HG03575 (cell line): ENCODE measurements around the gene EXTL2.
"Not testable (repeated sequence)": the region's sequence is repeated elsewhere in the genome, so short reads cannot be mapped to it uniquely, and the experiment has no call there.

ENCODE experiments used
- ATAC-seq: cut with Tn5 transposase; IDR thresholded peaks from one replicate; pipeline ENCODE4 v1.9.1; 2021; ENCODE audit not compliant: unreplicated experiment, insufficient number of reproducible peaks, low FRiP score; ENCODE audit errors: extremely low read depth

Gene EXTL2

DNA sequence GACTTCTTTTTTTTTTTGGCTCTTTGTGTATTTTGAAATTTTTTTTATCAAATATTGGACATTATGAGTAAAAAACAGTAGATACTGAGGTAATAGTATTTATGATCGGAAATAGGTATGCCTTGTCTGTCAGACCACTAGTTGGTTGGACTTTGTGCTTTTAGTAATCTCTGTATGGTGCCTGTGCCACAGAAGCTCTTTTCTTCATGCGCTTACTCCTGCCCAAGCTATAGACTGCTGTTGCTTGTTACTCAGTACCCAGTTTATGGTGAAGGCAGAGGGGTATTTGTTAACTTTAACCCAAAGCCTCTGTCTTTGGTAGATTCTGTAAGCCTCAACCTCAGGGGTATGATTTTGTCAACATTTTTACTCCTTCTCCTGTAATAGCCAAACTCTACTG lies 9.9 kb upstream of the EXTL2 start:
- ATAC-seq: no peak

DNA sequence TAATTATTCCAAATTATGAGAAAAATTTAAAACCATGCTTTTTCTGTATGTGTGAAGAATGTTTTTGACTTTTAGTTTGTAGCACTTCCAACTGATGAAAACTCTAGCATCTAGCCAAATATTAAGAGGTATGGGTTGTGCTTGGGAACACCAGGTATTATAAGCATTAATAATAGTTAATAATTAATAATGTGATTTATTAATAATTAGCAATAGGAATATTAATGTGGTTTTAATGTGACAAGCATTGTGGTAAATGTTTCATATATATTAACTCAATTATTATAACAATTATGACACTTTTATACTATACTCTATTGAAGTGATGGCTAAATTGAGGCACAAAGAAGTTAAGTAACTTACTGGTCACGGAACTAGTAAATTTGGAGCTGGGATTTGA lies 9.1 kb upstream of the EXTL2 start:
- no peak for ATAC-seq

DNA sequence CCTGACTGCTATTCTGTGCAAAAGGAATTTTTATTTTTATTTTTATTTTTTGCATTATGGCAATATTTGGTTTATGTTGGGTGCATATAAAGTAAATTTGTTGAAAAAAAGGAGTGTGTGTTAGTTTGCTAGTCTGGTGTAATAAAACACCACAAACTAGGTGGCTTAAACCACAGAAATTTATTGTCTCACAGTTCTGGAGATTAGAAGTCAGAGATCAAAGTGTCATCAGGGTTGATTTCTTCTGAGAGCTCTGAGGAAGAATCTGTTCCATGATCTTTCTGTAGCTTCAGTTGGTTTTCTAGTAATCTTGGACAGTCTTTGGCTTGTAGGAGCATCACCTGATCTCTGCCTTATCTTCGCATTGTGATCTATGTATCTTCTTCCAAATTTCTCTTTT lies 7.7 kb upstream of the EXTL2 start:
- ATAC-seq: no peak

DNA sequence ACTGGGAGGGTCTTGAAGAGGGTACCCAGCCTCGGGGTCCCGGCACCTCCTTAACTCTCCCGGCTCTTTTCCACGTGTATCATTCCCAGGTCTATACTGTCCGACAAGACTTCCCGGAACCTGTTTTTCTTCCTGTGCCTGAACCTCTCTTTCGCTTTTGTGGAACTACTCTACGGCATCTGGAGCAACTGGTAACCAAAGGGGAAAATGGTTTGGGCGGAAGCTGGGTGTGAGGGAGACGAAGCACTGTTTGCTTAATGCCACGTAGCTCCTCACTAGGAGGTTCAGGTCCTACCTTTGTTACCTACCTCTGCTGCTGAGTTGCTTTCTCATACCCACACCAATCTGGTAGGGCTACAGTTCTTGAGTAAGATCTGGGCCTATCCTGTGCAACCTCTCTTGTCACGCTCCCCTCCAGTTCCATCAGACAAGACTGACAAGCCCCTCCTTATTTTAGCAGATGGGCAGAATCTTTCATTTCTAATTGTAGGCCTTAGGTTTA lies 1.9 kb upstream of the EXTL2 start:
- no peak for ATAC-seq

DNA sequence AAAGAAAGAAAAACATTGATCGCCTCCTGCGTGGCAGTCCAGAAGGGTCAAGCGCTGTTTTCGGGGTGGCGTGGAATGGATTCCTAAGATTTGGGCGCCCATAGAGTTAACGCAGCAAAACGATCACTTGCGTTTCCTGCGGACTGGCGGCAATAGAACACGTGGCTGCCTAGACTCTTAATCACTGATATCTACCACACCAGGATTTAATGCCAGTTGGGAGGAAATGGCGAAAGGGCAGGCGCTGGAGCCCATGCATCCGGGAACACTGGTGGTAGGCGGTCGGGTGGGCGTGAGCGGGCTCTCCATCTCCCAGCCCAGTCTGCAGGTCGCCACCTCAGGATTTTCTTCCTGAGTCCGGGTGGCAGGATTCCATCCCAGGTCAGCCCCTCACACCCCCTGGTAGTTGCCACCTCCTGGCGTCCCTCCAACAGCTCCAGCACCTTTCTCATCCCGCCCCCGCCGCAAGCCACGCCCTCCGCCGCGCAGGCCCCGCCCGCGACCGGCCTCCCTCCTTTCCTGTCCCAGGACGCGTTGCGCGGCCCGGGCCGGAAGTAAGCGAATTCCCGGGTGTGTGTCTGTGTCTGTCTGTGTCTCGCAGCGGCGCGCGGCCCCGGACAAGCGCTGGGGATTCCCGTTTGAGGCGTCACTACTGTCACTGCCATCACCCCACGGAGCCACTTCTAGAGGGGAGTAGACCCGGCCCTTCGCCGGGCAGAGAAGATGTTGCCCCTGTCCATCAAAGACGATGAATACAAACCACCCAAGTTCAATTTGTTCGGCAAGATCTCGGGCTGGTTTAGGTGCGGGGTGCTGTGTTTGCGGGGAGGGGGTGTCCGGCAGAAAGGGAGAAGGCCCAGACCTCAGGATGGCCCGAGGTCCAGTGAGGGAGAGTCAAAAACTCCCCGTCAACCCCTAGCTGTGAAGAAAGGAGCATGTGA lies 1.2 kb upstream of the EXTL2 start, which contains the start of gene SLC30A7:
Gene SLC30A7, plus strand, starts transcription at position 551 of the 941 bp plus-strand sequence. Its CDS starts 173 bp downstream, at position 724.
- peak; percentile 33 for ATAC-seq

DNA sequence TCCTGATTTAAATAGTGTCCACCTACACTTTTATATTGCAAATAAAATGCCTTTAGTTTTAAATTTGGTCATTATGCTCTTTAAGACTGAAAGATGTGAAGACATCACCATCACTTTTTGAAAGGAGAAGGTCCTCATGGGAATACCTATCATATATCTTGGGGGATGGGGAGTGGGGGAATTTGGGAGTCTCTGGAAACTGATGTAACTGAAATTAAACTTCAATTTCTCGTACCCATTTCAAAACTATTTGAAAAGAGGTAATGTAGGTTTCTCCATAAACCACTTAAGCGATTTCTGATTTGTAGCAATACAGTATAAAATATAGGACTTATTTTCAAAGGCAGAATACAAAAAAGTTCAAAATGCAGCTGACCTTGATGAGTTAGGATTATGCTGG lies 924 bp downstream of the EXTL2 start:
- no peak for ATAC-seq

DNA sequence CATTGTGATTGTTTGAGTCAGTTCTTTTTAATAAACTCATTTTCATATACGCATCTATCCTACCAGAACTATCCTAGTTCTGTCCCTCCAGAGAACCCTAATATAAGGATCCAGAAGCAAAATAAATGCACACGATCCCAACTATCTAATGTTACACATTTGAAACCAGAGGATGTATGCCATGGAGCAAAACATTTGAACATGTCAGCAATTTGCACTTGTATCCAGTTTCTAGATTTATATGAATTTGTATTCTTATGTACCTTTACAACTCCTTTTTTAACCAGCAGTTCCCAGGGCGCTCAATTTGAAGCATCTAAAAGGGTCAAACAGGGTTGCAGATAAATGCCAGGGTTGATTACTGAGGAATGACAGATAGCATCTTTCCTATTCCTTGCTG lies 2.1 kb downstream of the EXTL2 start:
- ATAC-seq: no peak

DNA sequence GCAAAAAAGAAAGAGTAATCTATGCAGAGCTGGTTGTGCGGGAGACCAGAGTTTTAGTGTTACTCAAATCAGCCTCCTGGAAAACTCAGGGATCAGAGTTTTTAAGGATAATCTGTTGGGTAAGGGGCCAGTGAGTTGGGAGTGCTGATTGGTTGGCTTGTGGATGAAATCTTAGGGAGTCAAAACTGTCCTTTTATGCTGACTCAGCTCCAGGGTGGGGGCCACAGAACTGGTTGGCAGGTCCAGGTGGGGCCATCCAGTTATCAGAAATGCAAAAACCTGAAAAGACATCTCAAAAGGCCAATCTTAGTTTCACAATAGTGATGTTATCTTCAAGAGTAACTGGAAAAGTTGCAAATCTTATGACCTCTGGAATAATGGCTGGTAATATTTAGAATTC lies 3.3 kb downstream of the EXTL2 start:
- ATAC-seq: no peak

DNA sequence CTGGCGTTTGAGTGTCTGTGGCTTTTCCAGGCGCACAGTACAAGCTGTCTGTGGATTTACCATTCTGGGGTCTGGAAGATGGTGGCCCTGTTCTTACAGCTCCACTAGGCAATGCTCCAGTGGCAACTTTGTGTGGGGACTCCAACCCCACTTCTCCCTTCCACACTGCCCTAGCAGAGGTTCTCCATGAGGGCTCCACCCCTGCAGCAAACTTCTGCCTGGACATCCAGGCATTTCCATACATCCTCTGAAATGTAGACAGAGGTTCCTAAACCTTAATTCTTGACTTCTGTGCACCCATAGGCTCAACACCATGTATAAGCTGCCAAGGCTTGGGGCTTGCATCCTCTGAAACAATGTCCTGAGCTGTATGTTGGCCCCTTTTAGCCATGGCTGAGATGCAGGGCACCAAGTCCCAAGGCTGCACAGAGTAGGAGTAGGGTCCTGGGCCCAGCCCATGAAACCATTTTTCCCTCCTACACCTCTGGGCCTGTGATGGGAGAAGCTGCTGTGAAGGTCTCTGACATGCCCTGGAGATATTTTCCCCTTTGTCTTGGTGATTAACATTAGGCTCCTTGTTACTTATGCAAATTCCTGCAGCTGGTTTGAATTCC lies 4.7 kb downstream of the EXTL2 start:
- ATAC-seq: not testable (repeated sequence)

DNA sequence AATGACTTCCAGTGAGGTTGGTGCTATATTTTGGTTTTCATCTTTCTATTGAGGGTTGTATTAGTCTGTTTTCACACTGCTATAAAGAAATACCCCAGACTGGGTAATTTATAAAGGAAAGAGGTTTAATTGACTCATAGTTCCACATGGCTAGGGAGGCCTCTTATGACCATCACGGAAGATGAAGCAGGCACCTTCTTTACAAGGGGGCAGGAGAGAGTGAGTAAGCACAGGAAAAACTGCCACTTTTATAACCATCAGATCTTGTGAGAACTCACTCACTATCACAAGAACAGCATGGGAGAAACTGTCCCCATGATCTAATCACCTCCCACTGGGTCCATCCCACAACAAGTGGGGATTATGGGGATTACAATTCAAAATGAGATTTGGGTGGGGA lies 5.6 kb downstream of the EXTL2 start:
- not testable (repeated sequence) for ATAC-seq

DNA sequence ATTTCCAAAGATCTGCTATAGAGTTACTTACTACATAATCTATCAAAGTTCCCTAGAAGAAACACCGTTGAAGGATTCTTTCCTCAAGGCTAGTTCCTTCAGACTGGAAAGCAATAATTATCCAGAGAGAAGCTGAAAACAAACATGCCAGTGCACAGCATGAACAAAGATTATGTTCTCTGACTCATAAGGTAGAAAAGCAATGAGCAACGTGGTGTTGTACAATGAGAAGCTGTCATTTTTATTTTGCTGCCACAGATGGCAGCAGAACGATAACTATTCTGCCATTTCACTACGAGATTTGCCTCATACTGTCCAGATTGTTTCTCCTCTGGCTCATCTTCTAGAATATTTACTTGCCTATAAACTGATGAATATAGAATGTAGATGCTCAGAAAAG lies 10.7 kb downstream of the EXTL2 start:
- ATAC-seq: no peak

DNA sequence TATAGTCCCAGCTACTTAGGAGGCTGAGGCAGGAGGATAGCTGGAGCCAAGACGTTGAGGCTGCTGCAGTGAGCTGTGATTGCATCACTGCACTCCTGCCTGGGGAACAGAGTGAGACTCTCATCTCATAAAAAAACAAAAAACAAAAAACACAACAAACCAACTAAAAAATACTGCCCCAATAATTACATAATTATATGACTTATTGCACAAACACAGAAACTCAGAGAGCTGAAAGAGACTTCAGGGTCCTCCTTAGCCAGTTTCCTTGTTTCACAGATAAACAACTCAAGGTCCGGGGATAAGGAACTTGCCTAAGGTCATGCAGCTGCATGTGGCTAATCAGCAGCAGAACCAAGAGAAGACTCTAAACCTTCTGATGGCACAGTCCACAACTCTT lies 11.9 kb downstream of the EXTL2 start:
- ATAC-seq: no peak

DNA sequence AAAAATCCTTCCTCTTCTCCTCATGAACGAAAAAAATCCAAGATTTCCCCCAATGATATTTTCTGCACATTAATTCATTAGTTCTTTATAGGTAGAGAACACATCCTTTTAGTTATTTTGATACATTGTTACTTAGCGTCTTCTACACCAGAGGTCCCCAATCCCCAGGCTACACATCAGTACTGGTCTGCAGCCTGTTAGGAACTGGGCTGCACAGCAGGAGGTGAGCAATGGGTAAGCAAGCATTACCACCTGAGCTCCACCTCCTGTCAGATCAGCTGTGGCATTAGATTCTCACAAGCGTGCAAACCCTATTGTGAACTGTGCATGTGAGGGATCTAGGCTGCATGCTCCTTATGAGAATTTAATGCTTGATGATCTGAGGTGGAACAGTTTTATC lies 13.0 kb downstream of the EXTL2 start:
- ATAC-seq: no peak

DNA sequence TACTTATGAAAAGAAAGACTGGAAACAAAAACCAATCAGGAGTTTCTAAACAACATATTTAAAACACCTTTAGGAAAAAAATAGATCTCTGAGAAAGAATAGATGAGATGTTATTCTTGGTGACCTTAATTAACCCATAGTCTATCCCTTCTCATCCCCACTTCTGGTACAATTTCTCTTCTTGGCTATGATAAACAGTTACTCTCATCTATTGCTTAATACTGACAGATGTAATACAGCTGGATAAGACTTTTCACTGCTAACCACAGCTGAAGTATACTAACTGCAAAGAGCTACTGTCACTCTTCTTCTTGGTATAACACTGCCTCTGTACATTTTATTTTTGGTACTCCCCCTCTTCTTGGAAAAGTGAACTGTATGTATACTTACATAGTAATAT lies 15.2 kb downstream of the EXTL2 start:
- ATAC-seq: no peak

DNA sequence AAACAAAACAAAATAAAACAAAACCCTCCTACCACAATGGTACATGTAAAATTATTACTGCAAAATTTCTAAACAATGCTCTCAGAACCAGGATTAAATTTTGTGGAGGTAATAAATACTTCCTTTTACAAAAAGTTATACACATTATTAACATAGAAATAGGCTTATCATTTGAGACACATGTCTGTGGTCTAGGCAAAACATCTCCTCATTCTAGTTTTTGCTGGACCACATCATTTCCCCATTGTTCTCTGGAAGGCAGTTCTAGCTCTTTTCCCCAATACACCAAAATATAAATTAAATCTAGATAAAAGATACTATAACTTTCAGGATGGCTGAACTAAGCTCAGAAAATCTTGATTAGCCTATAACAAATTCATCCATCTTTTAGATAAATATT lies 18.4 kb downstream of the EXTL2 start:
- ATAC-seq: no peak

DNA sequence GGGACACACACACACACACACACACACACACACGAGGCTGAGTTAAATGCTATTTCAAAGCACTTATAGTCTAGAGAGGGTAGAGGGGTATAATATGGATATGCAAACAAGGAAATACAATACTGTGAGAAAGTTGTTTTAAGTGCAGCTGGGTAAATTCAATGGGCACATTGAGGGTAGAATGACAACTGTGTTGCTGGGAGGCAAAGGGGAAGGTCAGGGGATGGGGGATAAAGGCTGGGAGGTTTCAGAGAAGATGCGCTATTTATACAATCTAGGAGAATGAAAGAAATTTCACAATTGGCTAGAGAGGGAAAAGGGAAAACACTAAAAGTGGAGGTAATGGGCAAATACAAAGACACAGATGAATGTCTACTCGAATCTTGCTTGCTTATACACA lies 19.4 kb downstream of the EXTL2 start:
- ATAC-seq: no peak

DNA sequence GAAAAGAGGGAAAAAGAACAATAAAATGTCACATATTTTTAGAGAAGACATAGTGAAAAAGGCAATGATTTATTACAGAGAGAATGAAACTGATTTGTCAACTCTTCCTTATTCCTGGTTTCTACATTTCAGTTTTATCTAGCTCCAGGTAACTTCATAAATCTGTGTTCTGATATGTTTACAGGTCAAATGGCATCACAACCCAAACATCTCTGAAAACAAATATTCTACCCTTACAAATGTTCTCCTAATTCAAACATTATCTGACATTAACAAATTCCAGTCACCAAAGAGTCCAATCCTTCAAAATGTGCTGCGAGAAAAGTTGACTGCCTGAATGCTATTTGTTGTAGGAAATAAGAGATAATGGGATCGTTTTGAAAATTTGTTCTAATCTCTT lies 20.2 kb downstream of the EXTL2 start:
- ATAC-seq: no peak

DNA sequence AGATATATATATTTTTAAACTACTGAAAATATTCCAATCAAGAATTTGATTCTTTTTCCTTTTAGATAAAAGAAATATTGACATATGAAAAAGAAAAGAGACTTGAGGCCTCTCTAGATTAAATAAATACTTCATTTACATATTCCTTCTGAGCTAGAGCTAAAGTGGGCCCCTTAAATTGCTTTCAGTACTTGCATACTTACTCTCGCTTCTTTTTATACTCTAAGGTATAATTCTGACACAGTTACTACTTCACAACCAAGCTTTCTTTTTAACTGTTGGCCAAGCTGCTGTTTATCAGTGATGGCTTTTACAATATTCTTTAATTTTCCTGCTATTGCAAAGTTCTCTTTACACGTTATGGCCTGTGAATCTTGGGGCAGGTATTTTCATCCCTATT lies 24.6 kb downstream of the EXTL2 start:
- ATAC-seq: no peak

DNA sequence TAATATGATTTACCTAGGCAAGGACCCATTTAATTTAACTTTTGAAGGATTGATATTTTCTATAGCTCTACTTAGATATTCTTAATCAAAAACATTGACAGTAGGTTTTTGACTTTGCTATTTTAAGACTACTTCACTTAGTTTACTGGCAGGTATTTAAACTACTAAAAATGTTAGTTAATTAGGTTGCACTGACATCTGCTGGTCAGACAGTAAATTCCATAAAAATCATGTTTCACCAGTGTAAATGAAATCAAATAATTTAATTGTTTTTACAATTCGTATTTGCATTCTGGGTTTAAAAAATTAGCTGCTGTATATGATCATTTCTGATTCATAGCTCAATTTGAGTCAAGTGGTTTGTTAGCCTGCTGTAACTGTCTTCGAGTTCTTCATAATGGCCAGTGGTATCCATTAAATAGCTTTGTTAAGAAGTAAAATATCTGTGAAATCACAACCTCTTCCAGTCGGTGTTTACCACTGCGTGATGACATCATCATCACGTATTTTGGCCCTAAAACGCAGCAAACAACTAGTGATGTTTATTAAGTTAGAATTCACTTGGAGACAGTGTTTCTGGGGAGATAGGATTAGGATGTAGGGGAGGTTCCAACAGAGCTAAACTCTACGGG lies 26.2 kb downstream of the EXTL2 start:
- ATAC-seq: no peak

DNA sequence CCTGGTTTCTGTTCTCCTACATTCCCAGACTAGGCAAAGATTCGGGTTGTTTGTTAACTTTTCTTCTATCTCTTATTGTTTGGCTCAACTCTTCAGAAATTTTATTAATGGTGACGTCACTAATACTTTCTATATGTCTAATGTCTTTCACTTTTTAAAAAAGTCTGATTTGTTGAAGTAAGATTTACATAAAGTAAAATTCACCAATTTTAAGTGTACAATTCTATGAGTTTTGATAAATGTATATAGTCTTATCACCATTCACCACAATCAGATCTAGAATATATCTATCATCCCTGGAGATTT lies 27.8 kb downstream of the EXTL2 start:
- ATAC-seq: no peak
